SIG-M5 (cell line): ENCODE results near the gene ZBTB33.

ENCODE experiments used
- DNase-seq: peaks from one replicate; lab custom pipeline; 2025; lab: John Stamatoyannopoulos, UW

ZBTB33 gene

DNA sequence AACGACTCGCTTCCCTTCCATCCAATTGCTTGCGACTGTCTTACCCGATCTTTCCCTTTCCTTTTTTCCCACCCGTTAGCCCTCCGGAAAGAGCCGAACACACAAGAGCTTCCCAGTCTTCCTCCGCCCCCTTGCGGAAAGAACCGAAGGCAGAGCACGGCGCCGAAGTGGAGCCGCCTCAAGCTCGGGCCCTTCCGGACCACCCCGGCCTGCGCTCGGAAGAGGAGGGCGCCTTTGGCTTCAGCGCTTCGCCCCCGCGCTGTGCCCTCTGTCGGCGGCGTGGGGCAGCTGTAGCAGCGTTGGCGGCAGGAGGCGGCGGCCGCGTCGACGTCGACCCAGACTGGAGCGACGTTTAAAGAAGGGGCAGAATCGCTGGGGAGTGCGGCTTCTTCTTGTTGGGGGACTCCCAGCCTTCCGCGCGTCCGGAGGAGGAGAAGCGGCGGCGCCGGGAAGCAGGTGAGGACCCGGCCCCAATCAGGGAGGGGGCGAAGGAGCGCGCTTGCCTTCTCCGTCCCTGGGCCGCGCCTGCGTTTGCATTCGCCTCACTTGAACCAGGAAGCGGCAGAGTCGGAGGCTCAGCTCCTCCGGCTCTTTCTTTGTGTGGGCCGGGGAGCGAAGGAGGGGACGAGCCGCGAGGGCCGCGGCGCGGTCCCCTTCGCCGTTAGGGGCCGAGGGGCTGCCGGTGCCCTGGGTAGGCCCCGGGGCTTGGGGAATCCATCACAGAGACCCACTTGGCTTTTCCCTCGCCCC lies at the start of gene ZBTB33:
TSS of gene ZBTB33 (plus strand) at position 291 of the 750 bp plus-strand sequence. CDS start 2,604 bp downstream, outside the sequence.
- peak; percentile 41 for DNase-seq

DNA sequence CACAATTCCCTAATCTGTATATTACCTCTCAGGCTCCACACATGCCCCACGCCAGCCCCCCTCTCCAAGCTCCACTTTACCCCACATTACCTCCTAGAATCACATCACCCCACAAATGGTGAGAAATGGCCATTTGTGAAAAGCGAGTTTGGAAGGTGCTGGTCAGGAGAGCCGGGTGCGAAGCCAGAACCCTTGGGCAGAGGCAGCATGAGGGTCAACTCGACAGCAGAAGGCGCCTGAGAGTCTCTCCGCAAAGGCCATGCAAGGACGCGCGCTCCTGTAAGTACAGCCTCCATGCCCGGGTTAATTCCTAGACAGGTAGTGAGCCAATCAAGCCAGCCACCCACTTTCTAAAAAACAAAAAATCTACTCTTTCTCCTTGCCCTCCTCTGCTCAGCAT lies 49.8 kb upstream of the ZBTB33 start:
- DNase-seq: no peak

GRCh38 chrX:120205816-120206753 lies 44.5 kb upstream of the ZBTB33 start:
- no peak for DNase-seq

DNA sequence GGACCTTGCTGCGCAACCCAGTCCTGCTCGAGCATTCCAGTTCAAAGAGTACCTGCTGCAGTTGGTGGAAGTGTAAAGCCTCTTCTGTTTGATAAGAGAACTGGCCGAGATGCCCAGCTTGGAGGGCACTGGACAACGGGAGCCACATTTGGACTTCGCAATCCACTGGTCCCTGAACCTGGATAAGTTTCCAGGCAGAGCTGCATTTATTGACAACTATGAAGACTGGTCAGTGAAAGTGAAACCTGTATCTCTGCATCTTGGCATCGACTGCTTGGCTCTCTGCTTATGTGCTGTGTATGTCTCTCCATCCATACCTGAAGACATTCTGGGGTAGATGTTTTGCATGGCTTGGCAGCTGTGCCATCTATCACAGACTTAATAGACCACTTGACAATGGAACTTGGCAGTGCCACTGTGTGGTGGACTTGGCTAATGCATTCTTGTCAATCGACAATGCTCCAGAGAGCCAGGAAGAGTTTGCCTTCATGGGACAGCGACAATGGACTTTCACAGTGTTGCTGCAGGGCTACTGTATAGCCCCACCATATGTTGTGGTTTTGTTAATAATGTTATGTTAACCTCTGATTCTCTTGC lies 43.5 kb upstream of the ZBTB33 start:
- DNase-seq: no peak

DNA sequence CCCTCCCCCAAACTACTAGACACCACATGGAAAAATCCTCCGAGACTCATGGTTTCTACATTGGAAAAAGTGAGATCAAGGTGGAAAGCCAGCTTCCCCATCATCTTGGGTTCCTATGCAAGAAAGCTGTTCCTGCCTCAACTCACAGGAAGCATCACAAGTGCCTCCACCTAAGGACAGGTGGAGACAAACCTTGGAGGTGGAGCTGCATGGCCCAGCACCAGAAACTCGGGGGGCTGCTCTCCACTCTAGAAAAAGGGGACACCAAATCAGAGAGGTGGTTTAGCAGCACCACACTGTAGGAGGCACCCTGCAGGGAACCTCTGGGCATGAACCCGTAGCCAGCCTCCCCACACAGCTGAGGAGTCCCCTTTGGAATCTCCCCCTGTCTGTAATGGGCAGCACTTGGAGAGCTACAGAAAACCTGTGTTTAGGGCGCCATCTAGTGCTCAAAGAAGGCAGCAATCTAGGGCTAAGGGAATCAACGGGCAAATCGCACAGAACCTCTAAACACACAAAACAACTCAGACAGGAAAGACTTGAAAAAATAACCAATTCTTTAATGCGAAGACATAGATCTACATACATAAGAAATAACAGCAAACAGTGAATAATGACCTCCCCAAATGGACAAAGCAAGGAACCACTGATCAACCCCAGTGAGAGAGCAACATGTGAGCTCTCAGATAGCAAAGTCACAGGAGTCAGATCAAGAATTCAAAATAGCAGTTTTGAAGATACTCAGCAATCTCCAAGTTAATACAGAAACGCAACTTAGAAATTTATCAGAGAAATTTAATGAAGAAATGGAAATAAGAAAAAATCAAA lies 37.0 kb upstream of the ZBTB33 start:
- DNase-seq: no peak

GRCh38 chrX:120223374-120223773 lies 27.2 kb upstream of the ZBTB33 start:
- DNase-seq: no peak

DNA sequence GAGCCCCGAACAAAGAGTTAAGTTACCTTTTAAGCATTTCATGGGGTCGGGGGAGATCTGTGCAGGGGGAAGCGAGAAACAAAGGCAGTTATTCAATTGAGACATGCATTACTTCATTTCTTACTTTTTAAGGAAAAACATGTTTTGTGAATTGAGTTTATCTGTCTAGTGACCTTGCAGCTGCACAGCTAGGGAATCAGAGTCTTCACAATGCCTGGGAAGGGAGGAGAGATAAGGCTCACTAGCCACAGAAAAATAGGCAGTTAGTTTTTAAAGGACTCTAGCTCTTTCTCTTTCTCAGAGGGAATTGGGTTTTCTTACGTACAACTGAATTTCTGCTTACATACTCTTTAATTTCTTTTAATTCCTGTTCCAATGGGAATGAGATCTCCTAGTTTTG lies 26.2 kb upstream of the ZBTB33 start:
- DNase-seq: no peak

DNA sequence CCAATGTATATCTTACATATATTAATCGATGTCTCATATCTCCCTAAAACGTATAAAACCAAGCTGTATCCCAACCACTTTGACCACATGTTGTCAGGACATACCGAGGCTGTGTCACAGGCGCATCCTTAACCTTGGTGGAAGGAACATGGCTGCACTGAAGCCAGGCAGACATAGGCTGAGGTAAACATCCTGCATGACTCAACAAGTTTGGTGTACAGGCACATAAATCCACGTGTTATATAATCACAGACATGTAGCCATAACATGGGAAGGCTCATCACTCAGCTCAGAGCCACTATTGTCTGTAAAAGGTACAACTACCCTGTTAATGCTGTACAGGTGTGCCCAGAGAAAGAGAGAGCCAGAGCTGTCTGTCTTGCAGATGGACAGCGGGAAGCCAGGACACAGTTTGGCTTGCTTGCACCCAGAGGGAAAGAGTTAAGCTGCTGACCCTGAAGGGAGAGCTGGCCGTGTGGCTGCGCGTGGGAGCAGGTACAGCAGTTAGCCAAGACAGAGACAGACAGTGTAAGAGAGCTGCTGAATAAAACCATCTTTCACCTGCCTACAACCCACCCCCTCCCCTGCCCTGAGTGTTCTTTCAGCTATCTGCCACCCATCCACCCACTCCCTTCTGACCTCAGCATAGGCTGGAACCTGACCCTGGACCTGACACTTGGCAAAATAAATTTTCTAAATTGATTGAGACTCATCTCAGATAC lies 22.3 kb upstream of the ZBTB33 start:
- DNase-seq: no peak

DNA sequence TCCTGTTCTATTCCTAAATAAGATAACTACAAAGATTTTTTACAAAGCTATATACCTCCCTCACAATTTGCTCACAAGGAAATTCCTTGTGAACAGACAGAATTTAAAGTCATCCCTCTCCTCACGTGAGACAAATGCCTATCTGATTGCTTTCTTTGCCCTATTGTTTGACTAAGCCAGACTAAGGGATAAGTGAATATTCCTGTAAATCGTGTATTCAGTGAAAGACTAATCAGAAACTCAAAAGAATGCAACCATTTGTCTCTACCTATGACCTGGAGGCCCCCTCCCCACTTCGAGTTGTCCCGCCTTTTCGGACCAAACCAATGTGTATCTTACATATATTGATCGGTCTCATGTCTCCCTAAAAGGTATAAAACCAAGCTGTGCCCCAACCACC lies 15.3 kb upstream of the ZBTB33 start:
- no peak for DNase-seq

GRCh38 chrX:120236687-120237479 lies 13.7 kb upstream of the ZBTB33 start:
- no peak for DNase-seq

GRCh38 chrX:120238933-120239332 lies 11.7 kb upstream of the ZBTB33 start:
- no peak for DNase-seq

GRCh38 chrX:120242813-120243212 lies 7.8 kb upstream of the ZBTB33 start:
- DNase-seq: no peak

- no peak for DNase-seq
Measured at GRCh38 chrX:120244395-120244734, 6.2 kb upstream of the ZBTB33 start.

DNA sequence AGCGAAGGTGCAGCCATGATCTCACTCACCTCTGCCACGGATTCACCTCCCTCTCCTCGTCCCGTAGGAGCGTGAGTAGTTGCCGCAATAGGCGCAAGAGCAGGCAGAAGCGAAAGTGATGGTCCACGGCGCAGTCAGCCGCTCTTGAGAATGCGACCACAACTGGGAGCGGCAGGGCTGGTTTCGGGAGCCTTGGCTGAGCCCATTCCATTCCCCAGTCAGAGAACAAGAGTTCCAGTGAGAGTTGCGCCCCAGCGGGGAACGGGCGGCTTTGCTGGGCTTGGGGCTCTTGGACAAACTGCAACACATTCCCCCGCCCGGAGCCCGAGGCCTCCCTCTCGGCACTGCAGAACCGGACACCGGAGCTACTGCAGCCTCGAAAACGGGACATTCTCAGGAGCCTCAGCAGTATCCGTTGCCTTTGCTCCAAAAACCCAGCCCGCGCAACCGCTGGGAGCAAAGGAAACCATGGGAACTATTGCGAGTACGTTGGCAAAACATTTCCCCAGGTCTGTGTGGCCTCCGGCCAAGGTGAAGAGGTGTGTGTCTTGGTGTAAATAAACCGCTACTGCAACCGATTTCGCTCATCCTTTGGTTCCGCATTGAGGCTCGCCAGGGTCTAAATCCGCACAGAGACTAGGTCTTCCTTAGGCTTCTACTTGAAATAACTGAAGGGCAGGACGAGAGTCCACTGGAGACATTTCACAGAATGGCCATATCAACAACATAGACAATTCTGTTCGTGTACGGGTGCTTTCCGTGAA lies 5.7 kb upstream of the ZBTB33 start:
- no peak for DNase-seq

DNA sequence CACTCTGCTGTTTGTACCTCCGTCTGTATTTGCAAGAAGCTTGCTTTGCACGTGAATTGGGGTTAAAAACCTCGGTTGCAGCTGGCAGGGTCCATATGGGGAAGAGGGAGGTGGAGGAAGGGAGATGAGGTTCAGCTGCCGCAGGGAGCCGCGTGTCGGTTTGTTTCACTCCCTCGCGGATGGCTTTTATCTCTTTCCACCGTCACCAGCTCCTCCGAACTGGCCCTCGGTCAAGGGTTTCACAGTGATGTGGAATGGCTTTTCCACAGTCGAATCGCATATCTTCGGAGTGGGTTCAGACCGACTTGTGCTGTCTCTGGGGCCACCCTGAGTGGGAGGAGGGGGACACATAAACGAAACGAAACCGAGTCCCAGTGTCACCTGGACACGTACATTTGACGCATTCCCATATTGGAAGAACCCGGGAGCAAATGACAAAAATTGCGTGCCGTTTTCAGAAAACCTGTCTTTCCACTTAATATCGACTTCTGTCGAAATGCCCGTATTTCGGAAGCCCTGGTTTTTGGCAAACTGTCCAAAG lies 929 bp downstream of the ZBTB33 start:
- DNase-seq: no peak

DNA sequence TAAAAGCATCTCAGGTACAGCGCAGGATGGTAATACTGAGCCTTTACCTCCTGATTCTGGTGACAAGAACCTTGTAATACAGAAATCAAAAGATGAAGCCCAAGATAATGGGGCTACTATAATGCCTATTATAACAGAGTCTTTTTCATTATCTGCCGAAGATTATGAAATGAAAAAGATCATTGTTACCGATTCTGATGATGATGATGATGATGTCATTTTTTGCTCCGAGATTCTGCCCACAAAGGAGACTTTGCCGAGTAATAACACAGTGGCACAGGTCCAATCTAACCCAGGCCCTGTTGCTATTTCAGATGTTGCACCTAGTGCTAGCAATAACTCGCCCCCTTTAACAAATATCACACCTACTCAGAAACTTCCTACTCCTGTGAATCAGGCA lies 3.2 kb downstream of the ZBTB33 start:
- no peak for DNase-seq

DNA sequence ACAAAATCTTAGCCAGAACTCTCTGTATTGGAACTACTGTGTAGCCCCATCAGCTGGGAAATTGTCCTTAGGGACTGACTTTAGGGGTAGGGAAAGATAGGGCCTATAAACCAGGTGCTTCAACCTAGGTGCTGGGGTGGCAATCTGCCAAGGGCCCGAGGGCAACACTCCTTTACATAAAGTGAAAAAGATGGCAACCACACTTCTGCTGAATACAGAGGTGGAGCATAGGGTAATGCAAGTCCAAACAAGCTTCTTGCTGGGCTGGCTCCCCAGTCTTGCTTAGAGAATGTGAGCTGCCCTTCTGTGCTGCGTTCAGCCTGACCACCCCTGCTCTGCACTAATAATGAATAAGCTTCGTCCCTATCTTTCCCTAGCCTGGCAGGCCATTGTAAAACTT lies 9.8 kb downstream of the ZBTB33 start:
- DNase-seq: no peak

DNA sequence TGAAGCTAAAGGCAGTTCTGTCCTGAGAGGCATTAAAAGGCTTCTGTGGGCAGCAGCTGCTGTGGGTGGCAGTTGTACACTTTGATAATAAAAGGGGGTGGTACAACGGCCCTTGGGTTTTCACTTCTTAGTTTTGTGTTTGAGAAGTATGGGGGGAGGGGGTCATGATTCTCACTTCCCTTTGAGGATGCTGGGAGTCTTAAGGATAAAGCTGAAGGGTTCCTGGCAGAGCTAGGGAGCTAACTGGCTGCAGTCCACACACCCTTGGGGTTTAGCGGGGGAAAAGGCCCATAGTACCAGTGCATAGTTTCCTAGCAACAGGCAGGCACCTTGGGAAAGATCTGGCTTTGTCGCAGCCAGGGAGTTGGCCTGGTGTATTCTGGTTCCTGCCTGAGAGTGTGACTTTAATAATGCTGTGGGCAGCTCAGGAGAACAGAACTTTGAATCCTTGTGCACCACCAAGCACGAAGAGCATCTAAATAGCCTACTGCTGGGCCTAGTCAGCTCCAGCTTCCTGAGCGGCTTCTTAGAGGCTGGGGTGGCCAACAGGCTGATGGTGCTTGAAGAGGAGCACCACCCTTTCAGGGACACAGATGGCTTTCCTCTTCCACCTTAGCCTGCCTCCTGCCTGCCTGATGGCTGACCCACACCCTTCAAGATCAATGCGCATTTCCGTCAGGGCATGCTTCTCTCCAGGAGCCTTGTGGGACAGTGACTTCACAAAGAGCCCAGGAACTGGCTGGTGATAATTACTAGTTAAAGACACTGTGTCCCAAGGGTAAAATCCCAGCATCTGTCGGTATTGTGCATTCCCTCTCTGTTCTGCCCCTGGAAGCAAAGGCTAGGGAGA lies 12.5 kb downstream of the ZBTB33 start:
- DNase-seq: no peak
